Measurements from ENCODE around the gene ZNF664.

DNA sequence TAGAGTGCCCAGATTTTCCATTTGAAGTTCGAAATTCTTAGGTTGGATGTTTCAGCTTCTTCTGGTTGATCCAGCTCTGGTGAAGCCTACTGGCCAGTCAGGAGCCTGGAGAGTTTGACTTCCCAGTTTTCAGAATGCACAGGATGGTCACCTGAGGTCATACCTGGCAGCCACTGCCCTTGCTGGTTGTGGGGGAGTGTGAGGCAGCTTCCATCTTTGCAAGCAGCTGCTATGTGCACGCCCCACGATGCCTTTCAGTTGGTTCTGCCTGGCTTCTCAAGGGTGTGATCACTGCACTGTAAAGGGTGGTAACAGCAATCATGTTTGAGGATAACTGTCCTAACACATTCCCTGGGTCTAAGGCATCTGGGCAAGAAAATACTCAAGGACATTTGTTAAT, 15.8 kb upstream of the ZNF664 start:
- TF ChIP-seq, protein P1, sequence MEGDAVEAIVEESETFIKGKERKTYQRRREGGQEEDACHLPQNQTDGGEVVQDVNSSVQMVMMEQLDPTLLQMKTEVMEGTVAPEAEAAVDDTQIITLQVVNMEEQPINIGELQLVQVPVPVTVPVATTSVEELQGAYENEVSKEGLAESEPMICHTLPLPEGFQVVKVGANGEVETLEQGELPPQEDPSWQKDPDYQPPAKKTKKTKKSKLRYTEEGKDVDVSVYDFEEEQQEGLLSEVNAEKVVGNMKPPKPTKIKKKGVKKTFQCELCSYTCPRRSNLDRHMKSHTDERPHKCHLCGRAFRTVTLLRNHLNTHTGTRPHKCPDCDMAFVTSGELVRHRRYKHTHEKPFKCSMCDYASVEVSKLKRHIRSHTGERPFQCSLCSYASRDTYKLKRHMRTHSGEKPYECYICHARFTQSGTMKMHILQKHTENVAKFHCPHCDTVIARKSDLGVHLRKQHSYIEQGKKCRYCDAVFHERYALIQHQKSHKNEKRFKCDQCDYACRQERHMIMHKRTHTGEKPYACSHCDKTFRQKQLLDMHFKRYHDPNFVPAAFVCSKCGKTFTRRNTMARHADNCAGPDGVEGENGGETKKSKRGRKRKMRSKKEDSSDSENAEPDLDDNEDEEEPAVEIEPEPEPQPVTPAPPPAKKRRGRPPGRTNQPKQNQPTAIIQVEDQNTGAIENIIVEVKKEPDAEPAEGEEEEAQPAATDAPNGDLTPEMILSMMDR (conservative IDR thresholded peaks at IDR 0.05), result no peak
- TF ChIP-seq ZFX (IDR thresholded peaks at IDR 0.05), result no peak

All from C4-2B (cell line).